HG03439 (cell line): ENCODE data around the gene NUDT4.

ENCODE experiments used
- ATAC-seq: cut with Tn5 transposase; IDR thresholded peaks from one replicate; pipeline ENCODE4 v1.9.1; 2021; ENCODE audit warnings: mild to moderate bottlenecking, moderate library complexity; ENCODE audit not compliant: unreplicated experiment

NUDT4 gene

GRCh38 chr12:93453633-93454032, 75.9 kb downstream of the NUDT4 start:
- no peak for ATAC-seq

GRCh38 chr12:93456077-93456476, 78.4 kb downstream of the NUDT4 start:
- no peak for ATAC-seq
